Ramos (cell line): ENCODE data around the gene SHROOM1.

ENCODE experiments used
- in situ Hi-C: fragments of 300-500 bp; cut with MboI; formaldehyde crosslinking; loops from one replicate; pipeline ENCODE4 v1.14.3; 2022; ENCODE audit warnings: low sequenced_read_pairs; ENCODE audit not compliant: unreplicated experiment

The SHROOM1 gene

GRCh38 chr5:132854301-132854700, 23.9 kb upstream of the SHROOM1 start:
- in situ Hi-C loops = no loop called here

- in situ Hi-C loops = no loop called here
These were observed 23.3 kb upstream of the SHROOM1 start for GRCh38 chr5:132853790-132854189.

- in situ Hi-C loops = no loop called here
These were observed 22.9 kb upstream of the SHROOM1 start for GRCh38 chr5:132853323-132853722.

DNA sequence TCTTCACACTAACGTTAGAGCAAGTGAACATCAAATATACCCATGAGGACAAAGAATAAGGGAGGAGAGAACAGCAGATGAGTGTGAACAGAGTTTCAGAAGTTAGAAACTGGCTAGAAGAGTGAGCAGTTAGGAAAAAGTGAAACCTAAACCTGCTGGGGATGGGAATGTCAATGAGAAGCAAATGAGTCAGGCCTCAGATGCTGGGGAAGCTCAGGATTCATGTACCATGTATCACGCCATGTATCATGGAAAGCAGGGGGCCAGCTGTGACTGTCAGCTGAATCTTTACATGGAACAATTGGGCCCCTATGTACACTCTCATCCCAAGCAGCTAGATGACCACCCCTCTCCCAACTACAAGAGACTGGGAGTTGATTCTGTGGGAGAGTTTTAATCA, 19.6 kb upstream of the SHROOM1 start:
- in situ Hi-C loops = no loop called here

GRCh38 chr5:132849347-132849746, 18.9 kb upstream of the SHROOM1 start:
- in situ Hi-C loops = no loop called here

DNA sequence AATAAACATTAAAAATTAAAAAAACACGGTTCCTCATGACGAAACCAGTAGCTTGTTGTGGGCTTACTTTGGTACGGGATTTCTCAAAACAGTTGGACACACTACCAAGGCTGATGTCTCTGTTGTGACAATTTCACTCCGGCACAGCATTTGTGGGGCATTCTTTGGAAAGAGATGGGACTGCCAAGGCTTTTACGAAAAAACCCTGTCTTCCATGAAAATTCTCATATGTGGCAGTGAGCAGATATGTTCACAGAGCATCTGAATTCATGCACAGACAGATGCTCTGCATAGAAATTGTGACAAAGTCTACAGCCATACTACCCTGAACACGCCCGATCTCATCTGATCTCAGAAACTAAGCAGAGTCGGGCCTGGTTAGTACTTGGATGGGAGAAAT, 17.8 kb upstream of the SHROOM1 start:
- in situ Hi-C loops = no loop called here

DNA sequence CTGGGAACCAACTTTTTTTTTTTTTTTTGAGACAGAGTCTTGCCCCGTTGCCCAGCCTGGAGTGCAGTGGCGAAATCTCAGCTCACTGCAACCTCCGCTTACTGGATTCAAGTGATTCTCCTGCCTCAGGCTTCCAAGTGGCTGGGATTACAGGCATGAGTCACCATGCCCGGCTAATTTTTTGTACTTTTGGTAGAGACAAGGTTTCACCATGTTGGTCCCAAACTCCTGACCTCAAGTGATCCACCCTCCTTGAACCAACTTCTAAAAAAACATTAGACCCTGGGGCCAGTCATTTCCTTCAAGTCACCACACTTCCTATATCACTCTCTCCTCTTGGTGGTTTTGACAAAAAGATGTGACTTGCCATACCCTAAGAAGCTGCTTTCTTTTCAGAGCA, 10.9 kb upstream of the SHROOM1 start:
- in situ Hi-C loops = no loop called here

DNA sequence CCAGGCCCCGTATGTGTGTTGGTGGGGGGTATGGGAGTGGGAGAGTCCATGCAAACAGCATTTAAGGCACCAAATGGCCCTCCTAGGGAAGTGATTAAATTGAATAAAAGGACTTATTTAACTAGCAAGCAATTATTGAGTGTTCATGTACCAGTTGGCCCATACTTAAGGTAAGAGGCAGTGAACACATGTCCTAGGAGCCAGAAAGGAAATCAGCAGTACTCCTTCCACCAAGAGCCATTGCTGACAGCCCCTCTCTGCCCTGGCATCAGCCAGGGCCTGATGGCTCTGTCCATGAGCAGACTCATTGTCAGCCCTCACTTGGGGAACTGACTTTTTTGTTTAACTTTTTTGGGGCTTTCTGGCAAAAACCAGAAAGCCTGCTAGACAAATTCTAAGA, 10.4 kb upstream of the SHROOM1 start:
- in situ Hi-C loops = no loop called here

- in situ Hi-C loops = no loop called here
These were observed 9.9 kb upstream of the SHROOM1 start for GRCh38 chr5:132840313-132840712.

DNA sequence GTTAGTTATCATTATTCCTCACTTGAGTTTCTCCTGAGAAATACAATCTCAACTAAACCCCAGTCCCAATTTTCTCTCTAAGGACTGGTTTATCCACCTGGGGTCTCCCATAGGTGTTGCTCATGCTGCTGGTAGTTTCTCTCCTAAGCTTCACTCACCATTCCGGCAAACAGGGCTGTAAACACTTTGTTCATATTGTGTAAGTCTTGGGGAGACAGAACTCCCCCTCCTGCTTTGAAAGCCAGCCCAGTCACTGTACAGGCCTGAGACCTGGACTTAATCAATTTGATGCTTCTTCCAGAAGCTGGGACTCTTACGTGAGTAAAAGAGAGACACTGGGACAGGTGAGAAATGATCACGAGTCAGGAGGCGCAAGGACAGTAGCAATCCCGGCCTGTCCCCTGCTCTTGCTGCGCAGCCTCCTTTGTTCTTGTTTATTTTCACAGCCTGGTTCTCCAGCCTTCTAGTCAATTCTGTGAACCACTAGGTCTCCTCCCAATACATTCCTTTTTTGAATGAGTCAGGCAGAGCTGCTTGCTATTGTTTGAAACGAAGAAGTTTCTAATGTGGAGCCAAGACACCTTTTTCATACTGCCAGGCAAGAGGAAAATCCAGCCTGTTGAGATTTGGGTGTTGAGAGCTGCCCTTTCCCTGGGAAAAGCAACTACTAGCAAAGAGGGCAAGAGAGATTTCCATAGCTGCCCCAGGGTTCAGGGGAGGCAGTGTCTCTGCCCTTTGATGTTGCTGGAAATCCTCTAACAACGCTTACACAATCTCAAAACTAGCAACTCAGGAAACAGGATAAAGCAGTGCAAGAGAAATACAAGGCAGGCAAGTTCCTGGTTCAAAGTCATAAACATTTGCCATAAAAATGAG, 9.2 kb upstream of the SHROOM1 start:
- in situ Hi-C loops = no loop called here

DNA sequence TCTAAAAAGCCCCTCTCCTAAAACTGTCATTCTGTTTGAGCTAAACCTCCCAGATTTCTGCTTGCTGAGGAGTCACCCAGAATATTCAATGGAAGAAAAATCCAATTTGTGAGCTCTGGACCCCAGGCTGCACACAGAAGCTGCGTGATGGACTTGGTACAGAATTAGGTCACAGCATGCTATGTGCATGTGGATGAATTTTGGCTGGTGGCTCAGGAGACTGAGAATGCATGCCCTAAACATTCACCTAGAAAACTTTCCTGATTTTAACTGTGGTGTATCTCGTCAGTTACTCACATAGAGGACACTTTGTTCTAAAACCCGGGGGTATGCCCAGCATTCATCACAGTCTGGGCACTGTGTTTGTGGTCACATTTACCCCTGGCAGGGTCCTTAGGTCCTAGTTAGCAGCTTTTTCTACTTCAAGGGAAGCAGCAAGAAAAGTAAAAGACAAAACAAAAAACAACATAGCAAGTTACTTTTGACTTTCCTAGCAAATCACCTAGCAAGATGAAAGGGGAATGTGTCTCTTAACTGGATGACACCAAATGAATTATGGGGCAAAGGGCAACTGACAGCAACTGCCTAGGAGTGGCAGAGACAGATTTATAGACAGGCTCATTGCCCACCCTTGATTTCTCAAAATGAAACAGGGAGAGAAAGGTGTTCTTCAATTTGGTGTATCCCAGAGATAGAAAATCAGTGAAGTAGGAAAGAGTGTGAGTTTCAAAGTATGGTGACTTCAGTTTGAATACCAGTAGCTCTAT, 8.3 kb upstream of the SHROOM1 start:
- in situ Hi-C loops = no loop called here

GRCh38 chr5:132837868-132838267, 7.4 kb upstream of the SHROOM1 start:
- in situ Hi-C loops = no loop called here

DNA sequence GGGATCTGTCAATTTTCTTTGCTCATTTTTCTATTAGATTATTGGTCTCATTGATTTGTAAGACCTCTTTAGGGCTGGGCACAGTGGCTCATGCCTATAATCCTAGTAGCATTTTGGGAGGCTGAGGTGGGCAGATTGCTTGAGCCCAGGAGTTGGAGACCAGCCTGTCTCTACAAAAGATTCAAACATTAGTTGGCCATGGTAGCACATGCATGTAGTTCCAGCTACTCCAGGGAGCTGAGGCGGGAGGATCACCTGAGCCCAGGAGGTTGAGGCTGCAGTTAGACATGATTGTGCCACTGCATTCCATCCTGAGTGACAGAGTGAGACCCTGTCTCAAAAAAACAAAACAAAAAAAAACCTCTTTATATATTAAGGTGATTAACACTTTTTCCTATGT, 6.4 kb upstream of the SHROOM1 start:
- in situ Hi-C loops = no loop called here

DNA sequence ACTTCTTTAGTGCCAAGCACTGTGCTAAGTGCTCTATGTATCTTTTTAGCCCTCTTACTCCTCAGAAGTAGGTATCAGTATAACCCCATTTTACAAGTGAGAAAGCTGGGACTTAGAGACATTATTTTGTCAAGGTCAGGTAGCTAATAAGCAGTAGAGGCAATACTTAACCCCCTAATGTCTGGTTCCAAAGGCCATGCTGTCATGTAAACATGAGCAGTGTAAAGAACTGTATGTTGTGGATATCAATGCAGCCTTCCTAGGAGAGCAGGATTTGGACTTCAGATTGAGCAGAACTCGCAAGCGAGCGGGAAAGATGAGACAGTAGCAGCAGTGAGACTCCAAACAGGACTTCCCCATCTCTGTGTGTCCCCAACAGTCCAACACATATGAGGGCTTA, 3.6 kb upstream of the SHROOM1 start:
- in situ Hi-C loops = no loop called here

DNA sequence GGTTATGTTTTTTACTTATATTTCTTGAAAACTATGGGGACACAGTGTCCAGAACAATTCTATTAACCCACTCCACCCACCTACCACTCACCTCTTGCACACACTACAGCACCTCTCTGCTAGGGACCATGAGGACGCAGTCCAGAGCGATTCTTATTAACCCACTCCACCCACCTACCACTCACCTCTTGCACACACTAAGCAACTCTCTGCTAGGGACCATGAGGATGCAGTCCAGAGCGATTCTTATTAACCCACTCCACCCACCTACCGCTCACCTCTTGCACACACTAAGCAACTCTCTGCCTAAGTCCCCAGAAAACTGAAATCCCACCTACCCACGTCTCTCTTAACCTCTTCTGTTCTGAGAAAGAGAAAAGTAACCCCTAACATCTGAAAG, 2.2 kb upstream of the SHROOM1 start:
- in situ Hi-C loops = no loop called here

DNA sequence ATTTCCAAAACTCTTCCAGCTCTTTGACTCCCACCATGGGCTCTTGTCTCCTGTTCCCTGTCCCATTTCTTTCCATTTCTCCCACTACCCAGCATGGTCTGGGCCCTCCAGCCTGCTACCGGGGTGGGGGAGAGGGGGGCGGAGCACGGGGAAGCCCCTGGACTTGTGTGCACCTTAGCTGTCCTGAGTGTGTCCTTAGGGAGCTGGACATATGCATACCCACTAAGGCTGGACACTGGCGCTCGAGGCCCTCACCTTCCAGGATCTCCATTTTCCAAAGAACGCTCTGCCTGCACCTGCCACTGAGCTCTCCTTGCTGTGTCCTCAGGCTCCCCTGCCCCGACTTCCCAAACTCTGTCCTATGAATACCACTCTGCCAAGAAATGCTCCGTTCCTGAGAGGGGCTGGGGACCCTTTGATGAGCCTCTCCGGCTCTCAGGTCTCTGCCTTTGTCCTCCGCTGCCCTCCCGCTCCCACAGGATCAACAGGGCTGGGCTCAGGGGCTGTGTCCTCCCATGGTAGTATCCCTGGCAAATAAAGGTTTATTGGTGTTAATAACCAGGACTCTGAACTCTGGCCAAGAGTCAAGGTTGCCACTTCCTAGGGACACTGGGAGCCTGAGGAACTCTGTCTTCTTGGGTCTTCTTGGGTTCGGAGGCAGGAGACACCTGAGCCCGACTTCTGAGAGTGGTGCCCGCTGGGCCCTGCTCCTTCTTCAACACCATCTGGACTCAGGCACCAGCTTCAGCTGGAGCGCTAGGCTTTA, 831 bp upstream of the SHROOM1 start:
- in situ Hi-C loops = no loop called here

DNA sequence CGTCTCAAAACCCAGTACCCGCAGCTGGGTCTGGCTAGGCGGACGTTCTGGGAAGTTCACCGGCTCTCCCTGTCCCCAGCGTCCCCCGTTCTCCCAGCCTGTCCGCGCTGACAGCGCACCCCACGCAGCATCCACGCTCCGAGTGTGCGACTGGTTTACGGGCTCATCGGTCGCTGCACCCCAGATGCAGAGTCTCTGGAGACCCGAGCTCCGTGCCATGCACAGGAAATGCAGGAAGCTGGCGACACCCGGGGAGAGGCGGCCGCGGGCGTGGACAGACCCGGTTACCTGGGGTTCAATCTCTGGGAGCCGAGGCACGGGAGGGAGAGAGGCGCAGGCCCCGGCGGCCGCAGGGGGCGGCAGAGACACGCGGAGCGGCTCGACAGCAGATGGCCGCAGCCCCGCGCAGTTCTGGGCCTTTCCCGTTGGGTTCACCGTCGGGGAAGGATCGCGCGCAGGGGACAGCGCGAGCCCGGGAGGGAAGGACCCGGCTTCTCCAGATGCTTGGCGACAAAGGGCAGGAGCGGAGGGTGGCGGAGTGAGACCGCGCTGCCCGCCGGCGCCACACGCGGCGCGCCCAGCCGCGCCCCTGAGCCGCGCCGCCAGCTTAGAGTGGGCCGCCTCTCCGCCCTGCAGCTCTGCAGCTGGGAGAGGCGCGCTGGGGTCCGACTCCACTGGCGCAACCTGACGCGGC, 558 bp downstream of the SHROOM1 start:
- in situ Hi-C loops = loop anchor here (10.0 kb wide), 2 partner anchors 175 to 445 kb away; partner anchors contain the start of gene IL13

DNA sequence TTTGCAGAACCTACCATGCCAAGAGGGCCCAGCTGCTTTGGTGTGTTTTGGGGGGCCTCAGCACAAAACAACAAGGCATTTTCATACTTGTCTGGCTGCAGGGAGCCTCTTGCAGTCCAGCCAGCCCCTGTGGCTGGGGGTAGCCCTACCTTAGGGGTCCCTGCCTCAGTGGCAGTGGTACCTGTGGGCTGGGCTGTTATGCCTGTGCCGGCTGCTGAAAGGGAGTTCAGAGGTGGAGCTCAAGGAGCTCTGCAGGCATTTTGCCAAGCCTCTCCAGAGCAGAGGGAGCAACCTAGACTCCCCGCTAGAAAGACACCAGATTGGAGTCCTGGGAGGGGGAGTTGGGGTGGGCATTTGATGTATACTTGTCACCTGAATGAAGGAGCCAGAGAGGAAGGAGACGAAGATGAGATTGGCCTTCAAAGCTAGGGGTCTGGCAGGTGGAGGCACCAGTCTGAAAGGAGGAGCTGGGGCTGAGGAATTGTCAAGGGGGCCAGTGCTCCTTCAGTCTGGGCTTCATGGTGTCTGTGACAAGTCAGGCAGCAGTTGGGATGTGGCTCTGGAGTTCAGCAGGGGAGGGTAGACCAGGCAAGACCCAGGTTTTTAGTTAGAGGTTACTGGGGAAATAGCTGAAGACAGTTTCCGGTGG, 1.5 kb downstream of the SHROOM1 start:
- in situ Hi-C loops = loop anchor here (10.0 kb wide), 2 partner anchors 174 to 444 kb away; partner anchors contain the start of gene IL13

DNA sequence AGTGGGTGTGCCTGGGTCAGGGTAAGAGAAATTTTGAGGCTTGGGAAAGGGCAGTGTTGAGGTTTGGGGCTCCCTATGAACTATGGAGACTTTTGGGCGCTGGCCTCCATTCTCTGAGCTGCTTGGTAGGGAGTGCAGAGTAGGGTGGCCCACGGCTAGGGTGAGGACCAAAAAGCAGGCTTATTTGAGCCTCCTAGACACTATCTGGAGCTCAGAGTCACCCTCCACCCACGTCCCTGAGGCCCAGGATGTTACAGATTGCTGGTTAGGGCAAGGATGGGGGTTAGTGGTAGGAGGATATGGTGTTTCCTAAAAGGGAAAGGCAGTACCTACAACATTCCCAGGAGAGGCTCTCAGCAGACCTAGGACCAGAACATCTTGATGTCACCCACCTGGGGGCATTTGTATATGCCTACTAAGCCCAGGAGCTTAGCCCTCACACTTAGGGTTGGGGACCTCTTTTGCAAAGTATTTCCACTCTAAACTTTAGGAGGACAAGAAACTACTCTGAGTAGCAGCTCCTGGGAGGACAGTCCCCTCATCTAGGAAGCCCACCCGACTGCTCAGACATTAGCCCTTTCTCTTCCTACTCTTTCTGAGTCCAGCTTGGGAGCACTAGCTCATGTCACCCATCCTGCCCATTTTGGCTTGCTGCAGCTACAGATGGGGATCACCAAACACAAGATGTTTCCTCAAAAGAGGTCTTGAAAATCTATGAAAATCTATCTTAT, 2.3 kb downstream of the SHROOM1 start:
- in situ Hi-C loops = loop anchor here (10.0 kb wide), 2 partner anchors 173 to 443 kb away; partner anchors contain the start of gene IL13
